Neural crest cell (in vitro differentiated cells): ENCODE measurements around the gene VIPR2. TPM values are rescaled to one million over a fixed set of nuclear protein-coding genes. Genes with fewer than 3 reads are reported as not detected.

ENCODE experiments used
- DNase-seq: peaks from one replicate; pipeline ENCODE4 v3.0.0; 2021; ENCODE audit warnings: low read depth, mixed read lengths, low spot score
- H3K27ac Mint-ChIP-seq: one replicate; pipeline ENCODE4 v1.8.0; 2021; ENCODE audit warnings: mild to moderate bottlenecking, mixed read lengths; ENCODE audit not compliant: unreplicated experiment
- H3K27me3 Mint-ChIP-seq: 2 replicates; pipeline ENCODE4 v1.8.0; 2021; ENCODE audit warnings: low read depth, mild to moderate bottlenecking, mixed read lengths
- H3K36me3 Mint-ChIP-seq: 2 replicates; pipeline ENCODE4 v1.8.0; 2021; ENCODE audit warnings: low read depth, mild to moderate bottlenecking, mixed read lengths
- H3K4me1 Mint-ChIP-seq: 2 replicates; pipeline ENCODE4 v1.8.0; 2021; ENCODE audit warnings: mixed read lengths
- H3K4me3 Mint-ChIP-seq: one replicate; pipeline ENCODE4 v1.8.0; 2021; ENCODE audit warnings: mild to moderate bottlenecking, mixed read lengths
- H3K9me3 Mint-ChIP-seq: 2 replicates; pipeline ENCODE4 v1.8.0; 2021; ENCODE audit warnings: mixed read lengths
- total RNA-seq: library from RNA; stranded (reverse); gene quantifications from 2 replicates; pipeline ENCODE4 v1.2.1, GENCODE V29; 2021
- TF ChIP-seq, protein P1 (sequence below): fragments of 200-600 bp; sonication (generic); conservative IDR thresholded peaks from 2 replicates; pipeline ENCODE4 v1.5.0; 2021; ENCODE audit warnings: antibody characterized with exemption, mild to moderate bottlenecking

The VIPR2 gene
- total RNA-seq, 1 donor from 2014 or later, result 0.16 TPM

DNA sequence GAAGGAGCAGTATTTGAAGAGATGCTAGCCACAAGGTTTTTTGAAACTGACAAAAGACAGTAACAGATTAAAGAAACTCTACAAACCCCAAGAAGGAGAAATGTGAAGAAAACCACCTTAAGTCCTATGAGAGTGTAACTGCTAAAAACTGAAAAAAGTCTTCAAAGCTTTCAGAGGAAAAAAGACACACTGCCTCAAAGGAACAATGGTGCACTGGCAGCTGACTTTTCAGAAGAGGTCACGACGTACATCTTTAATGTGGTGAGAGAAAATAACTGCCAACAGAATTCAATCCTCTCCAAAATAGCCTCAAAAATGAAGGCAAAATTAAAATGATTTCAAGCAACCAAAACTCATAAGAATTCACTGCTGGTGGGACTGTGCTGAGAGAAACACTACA lies 94.0 kb downstream of the VIPR2 start:
- no peak for DNase-seq
- Mint-ChIP-seq H3K4me1 (peaks cover 11% of the 10 kb centered on the region), H3K9me3 (peaks cover 7% of the 10 kb centered on the region), H3K27ac (no peak overlapping the region), H3K27me3 (no peaks in the 10 kb centered on the region), H3K4me3 (no peak overlapping the region), H3K36me3 (no peaks in the 10 kb centered on the region)
- TF ChIP-seq, protein P1, sequence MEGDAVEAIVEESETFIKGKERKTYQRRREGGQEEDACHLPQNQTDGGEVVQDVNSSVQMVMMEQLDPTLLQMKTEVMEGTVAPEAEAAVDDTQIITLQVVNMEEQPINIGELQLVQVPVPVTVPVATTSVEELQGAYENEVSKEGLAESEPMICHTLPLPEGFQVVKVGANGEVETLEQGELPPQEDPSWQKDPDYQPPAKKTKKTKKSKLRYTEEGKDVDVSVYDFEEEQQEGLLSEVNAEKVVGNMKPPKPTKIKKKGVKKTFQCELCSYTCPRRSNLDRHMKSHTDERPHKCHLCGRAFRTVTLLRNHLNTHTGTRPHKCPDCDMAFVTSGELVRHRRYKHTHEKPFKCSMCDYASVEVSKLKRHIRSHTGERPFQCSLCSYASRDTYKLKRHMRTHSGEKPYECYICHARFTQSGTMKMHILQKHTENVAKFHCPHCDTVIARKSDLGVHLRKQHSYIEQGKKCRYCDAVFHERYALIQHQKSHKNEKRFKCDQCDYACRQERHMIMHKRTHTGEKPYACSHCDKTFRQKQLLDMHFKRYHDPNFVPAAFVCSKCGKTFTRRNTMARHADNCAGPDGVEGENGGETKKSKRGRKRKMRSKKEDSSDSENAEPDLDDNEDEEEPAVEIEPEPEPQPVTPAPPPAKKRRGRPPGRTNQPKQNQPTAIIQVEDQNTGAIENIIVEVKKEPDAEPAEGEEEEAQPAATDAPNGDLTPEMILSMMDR, result no peak

DNA sequence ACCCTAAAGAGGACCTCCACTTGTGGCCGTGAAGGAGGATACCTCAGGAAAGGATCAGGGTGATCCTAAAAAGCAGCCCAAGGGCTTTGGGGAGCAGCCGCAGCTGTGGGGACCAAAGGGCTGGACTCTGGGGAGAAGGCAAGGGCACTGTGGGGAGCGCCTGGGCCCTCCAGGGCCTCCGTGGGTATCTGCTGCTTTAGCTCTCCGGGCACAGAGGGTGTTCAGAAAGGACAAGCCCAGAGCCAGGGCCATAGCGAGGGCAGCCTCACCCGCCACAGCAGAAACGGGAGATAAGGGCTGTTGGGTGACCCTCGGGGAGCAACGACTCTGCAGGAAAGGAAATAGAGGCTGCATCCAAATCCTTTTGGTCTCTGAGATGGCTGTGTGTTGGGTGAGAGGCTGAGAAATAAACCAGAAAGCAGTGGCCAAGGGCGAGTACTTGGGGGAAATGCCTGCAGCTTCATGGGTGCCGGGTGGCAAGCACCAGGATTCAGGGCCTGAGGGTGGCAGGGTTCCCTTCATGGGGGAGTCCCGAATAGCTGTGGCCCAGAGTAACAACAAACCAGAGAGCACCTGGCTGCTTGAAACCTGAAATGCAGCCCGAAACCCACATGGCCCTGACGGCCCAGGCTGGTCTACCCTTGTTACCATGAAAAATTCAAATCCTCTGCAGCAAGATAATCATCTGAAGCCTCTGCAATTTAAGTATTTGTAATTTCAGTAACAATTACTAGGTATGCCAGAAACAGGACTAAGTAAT lies 95.2 kb downstream of the VIPR2 start:
- Mint-ChIP-seq H3K9me3 (peaks cover 7% of the 10 kb centered on the region), H3K4me3 (no peak overlapping the region), H3K27ac (no peak overlapping the region), H3K36me3 (no peaks in the 10 kb centered on the region), H3K4me1 (peaks cover 11% of the 10 kb centered on the region), H3K27me3 (no peaks in the 10 kb centered on the region)
- TF ChIP-seq, protein P1, result no peak
- no peak for DNase-seq

DNA sequence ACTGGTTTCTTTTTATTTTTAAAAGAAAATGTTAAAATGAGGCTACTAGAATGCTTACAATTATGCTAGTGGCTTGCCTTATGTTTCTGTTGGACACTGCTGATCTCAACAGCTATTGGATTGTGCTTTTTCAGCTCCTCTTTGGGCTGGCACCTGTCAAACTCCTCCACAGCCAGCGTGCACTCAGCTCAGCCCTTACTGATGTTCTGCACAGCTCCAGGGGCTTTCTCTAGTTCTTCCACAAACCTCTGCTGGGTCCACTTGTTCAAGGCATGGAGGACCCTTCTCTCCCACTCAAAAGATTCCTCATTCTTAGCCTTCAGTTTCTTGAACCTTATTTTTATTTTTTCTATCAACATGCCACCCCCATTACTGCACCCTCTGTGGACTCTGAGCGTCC lies 96.0 kb downstream of the VIPR2 start:
- H3K27ac Mint-ChIP-seq, result no peak overlapping the region

DNA sequence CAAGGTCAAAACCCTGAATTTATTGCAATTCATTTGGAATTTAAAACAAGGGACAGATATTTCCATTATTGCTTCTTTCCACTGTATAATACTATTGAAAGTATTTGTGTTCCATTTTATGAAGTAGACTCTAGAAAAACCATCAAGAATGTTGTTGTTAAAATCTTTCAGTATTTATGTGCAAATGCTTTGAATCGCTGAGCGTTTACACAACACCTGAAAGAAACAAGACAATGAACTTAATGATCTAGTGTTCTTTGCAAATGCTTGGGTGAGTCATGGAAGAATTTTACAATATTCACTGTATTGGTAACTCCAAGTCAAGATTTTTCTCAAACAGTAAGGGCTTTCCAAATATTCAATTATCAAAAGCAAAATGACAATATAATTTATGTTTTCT lies 97.1 kb downstream of the VIPR2 start:
- H3K4me1 Mint-ChIP-seq, result peaks cover 11% of the 10 kb centered on the region
- H3K36me3 Mint-ChIP-seq, result no peaks in the 10 kb centered on the region
- no peaks in the 10 kb centered on the region for H3K27me3 Mint-ChIP-seq
- TF ChIP-seq, protein P1, result no peak
- DNase-seq, result no peak
- H3K27ac Mint-ChIP-seq, result no peak overlapping the region
- no peak overlapping the region for H3K4me3 Mint-ChIP-seq
- H3K9me3 Mint-ChIP-seq, result peaks cover 7% of the 10 kb centered on the region

More for the DNA sequence above, 96.0 kb downstream of the VIPR2 start:
- TF ChIP-seq, protein P1, result no peak
- peaks cover 11% of the 10 kb centered on the region for H3K4me1 Mint-ChIP-seq
- DNase-seq, result no peak
- H3K36me3 Mint-ChIP-seq, result no peaks in the 10 kb centered on the region
- H3K4me3 Mint-ChIP-seq, result no peak overlapping the region
- H3K9me3 Mint-ChIP-seq, result peaks cover 7% of the 10 kb centered on the region
- H3K27me3 Mint-ChIP-seq, result no peaks in the 10 kb centered on the region

DNA sequence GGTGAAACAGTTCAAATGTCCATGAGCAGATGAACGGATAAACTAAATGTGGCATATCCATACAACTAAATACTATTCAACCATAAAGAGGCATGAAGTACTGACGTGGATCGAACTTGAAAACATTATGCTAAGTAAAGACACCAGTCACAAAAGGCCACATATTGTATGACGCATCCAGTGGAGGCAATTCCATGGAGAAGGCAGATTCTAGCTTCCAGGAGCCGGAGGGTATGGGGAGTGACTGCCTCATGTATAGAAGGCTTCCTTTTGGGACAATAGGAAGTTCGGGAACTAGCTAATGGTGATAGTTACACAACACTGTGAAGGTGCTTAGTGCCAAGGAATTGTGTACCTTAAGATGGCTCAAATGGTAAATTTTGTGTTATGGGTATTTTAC lies 98.4 kb downstream of the VIPR2 start:
- H3K27ac Mint-ChIP-seq, result no peak overlapping the region
- TF ChIP-seq, protein P1, result no peak
- H3K36me3 Mint-ChIP-seq, result no peaks in the 10 kb centered on the region
- H3K4me1 Mint-ChIP-seq, result peaks cover 9% of the 10 kb centered on the region
- H3K9me3 Mint-ChIP-seq, result peaks cover 2% of the 10 kb centered on the region
- DNase-seq, result no peak
- H3K4me3 Mint-ChIP-seq, result no peak overlapping the region
- H3K27me3 Mint-ChIP-seq, result no peaks in the 10 kb centered on the region
